Left lung (tissue), 10 donors: ENCODE measurements around the gene LRRC71. TPM values are rescaled to one million over a fixed set of nuclear protein-coding genes. Genes with fewer than 3 reads are reported as not detected.

Experiments
- ATAC-seq: fragments of 200-7000 bp; cut with Tn5 transposase; one replicate; pipeline ENCODE4 v1.9.1; 2020; ENCODE audit warnings: moderate library complexity
- DNase-seq, 4 donors: peaks; one replicate each; pipeline ENCODE4 v3.0.0-alpha.2; 2013 to 2020
- H3K27ac ChIP-seq, 2 donors: fragments of 200-600 bp; sonication (generic) in 1 of 2; one replicate each; pipeline versions ENCODE4 v1.5.0 to v1.8.0; 2020 to 2021
- H3K27me3 ChIP-seq, 2 donors: fragments of 200-600 bp; sonication (generic) in 1 of 2; one replicate each; pipeline versions ENCODE4 v1.5.0 to v1.8.0; 2020 to 2021
- H3K36me3 ChIP-seq, 2 donors: fragments of 200-600 bp; sonication (generic) in 1 of 2; one replicate each; pipeline versions ENCODE4 v1.5.0 to v1.8.0; 2020 to 2021
- H3K4me1 ChIP-seq, 2 donors: fragments of 200-600 bp; one replicate each; pipeline ENCODE4 v1.8.0; 2021
- H3K4me3 ChIP-seq, 2 donors: fragments of 200-600 bp; sonication (generic) in 1 of 2; one replicate each; pipeline versions ENCODE4 v1.5.0 to v1.8.0; 2020 to 2021; ENCODE audit warnings: mild to moderate bottlenecking in 1 of 2
- H3K9me3 ChIP-seq, 2 donors: fragments of 200-600 bp; sonication (generic) in 1 of 2; one replicate each; pipeline versions ENCODE4 v1.5.0 to v1.8.0; 2020 to 2021
- intact Hi-C, 2 donors: fragments of 100-400 bp; cut with DNase I; formaldehyde crosslinking; loops; one replicate each; pipeline versions ENCODE4 v1.11.2 to v1.14.2; 2022
- polyA plus RNA-seq, 6 donors: library from polyadenylated mRNA; unstranded; fragments of 120-200 nt; gene quantifications; one replicate each; pipeline ENCODE4 v1.2.1, GENCODE V29; 2013; ENCODE audit not compliant: insufficient read length in 6 of 6
- total RNA-seq, 2 donors: library from RNA; stranded (reverse); fragmentation: NEBNext Ultra II Directional; extraction: Animal tissue kit (Norgen Biotek cat#: 25700); gene quantifications; one replicate each; pipeline ENCODE4 v1.2.1, GENCODE V29; 2021
- TF ChIP-seq, protein P1 (sequence below), 2 donors: fragments of 200-600 bp; sonication (generic) in 1 of 2; IDR thresholded peaks; one replicate each; pipeline versions ENCODE4 v1.5.0 to v1.8.0; 2021; ENCODE audit warnings: antibody characterized with exemption in 2 of 2
- donor health status: DM: no; HTN: yes; CAD: no.
- donor health status: DM: no; HTN: no; CAD: no.

Gene LRRC71
- total and polyA plus RNA-seq, 8 donors, result 0.38 to 5.5 (median 3.1) TPM

- intact Hi-C loops, result no loop called here
- H3K36me3 ChIP-seq, result no peaks in the 10 kb centered on the region
- no peaks in the 10 kb centered on the region for H3K9me3 ChIP-seq
- peaks cover 17 to 51% of the 10 kb centered on the region in 2 donors for H3K4me1 ChIP-seq
- ATAC-seq, result no peak
- no peak overlapping the region for H3K27ac ChIP-seq
- peaks cover 44 to 74% of the 10 kb centered on the region in 2 donors for H3K27me3 ChIP-seq
- TF ChIP-seq, protein P1, sequence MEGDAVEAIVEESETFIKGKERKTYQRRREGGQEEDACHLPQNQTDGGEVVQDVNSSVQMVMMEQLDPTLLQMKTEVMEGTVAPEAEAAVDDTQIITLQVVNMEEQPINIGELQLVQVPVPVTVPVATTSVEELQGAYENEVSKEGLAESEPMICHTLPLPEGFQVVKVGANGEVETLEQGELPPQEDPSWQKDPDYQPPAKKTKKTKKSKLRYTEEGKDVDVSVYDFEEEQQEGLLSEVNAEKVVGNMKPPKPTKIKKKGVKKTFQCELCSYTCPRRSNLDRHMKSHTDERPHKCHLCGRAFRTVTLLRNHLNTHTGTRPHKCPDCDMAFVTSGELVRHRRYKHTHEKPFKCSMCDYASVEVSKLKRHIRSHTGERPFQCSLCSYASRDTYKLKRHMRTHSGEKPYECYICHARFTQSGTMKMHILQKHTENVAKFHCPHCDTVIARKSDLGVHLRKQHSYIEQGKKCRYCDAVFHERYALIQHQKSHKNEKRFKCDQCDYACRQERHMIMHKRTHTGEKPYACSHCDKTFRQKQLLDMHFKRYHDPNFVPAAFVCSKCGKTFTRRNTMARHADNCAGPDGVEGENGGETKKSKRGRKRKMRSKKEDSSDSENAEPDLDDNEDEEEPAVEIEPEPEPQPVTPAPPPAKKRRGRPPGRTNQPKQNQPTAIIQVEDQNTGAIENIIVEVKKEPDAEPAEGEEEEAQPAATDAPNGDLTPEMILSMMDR (IDR thresholded peaks at IDR 0.05), result no peak
- no peak for DNase-seq
- peak overlapping the region in 1 of 2 donors; percentile 0 for H3K4me3 ChIP-seq
Measured at GRCh38 chr1:156928043-156928602, 7.7 kb downstream of the LRRC71 start.

DNA sequence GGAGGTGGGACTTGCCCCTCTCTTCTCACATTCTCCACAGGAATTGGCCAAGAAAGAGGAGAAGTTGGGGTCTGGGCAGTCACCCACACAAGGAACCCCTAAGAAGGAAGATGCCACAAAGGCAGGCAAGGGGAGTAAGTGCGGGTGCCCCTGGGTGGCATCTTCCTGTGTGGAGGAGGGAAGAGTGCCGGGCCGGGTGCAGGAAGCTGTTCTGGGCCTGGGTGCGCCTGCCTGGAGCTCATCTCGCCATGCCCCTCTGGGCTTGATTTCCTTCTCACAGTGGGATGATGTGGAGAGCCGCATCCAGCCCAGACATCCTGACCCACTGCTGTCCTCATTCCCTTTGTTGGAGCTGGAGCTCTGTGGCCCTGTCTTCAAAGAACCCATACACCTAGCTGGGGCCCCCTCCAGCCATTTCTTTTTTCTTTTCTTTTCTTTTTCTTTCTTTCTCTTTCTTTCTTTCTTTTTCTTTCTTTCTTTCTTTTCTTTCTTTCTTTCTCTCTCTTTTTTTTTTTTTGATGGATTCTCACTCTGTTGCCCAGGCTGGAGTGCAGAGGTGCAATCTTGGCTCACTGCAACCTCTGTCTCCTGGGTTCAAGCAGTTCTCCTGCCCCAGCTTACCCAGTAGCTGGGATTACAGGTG is 9.3 kb downstream of the LRRC71 start:
- peaks cover 0 to 3% of the 10 kb centered on the region in 2 donors for H3K36me3 ChIP-seq
- intact Hi-C loops, result no loop called here
- no peaks in the 10 kb centered on the region for H3K9me3 ChIP-seq
- no peak overlapping the region for H3K27ac ChIP-seq
- no peak overlapping the region for H3K4me3 ChIP-seq
- peaks cover 7 to 39% of the 10 kb centered on the region in 2 donors for H3K4me1 ChIP-seq
- TF ChIP-seq, protein P1 (IDR thresholded peaks at IDR 0.05), result no peak
- peaks cover 28 to 58% of the 10 kb centered on the region in 2 donors for H3K27me3 ChIP-seq
- no peak for ATAC-seq
- DNase-seq, result no peak

- peaks cover 22 to 50% of the 10 kb centered on the region in 2 donors for H3K27me3 ChIP-seq
- no peak overlapping the region for H3K27ac ChIP-seq
- H3K9me3 ChIP-seq, result no peaks in the 10 kb centered on the region
- TF ChIP-seq, protein P1 (IDR thresholded peaks at IDR 0.05), result no peak
- intact Hi-C loops, result no loop called here
- peaks cover 7 to 39% of the 10 kb centered on the region in 2 donors for H3K4me1 ChIP-seq
- ATAC-seq (no peak), DNase-seq (no peak)
- no peak overlapping the region for H3K4me3 ChIP-seq
- peaks cover 0 to 11% of the 10 kb centered on the region in 2 donors for H3K36me3 ChIP-seq
Measured at GRCh38 chr1:156930483-156930882, 10.1 kb downstream of the LRRC71 start.

DNA sequence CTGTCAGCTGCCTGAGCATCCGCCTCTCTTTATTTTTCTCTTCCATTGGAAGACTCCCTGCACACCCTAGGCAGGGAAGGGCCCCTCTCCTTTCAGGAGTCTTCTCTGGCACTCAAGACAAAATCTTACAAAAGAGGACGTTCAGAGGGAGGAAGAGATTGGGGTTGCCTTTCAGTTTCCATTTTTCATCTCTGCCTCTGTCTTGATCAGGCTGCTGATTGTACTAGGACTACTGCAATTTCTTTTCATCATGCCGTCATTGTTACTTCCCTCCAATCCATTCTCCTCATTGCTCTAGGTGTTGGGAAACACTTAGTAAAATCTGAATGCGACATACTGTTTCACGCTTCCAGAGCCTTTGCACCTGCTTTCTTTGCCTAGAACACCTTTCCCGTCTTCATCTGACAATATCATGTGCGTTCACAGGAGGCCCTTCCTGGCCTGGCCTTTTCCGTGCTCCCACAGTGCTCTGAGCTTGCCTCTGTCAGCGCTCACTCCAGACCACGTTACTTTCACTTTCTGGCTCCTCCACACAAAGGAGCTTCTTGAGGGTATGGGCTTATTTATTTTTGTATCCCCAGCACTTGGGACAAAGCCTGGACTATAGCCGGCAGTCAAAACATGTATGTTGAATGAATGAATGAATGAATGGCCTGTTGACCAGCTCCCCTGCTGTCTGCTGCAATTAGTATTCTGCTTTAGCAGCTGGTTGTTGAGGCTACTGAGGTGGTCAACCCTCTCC is 10.9 kb downstream of the LRRC71 start:
- no peak overlapping the region for H3K27ac ChIP-seq
- TF ChIP-seq, protein P1 (IDR thresholded peaks at IDR 0.05), result no peak
- DNase-seq (no peak), ATAC-seq (peak; percentile 45)
- H3K36me3 ChIP-seq, result peaks cover 0 to 20% of the 10 kb centered on the region in 2 donors
- peaks cover 7 to 30% of the 10 kb centered on the region in 2 donors for H3K4me1 ChIP-seq
- peaks cover 20 to 41% of the 10 kb centered on the region in 2 donors for H3K27me3 ChIP-seq
- H3K4me3 ChIP-seq, result no peak overlapping the region
- intact Hi-C loops, result no loop called here
- H3K9me3 ChIP-seq, result no peaks in the 10 kb centered on the region
